ENCODE measurements around the gene PAK5.

DNA sequence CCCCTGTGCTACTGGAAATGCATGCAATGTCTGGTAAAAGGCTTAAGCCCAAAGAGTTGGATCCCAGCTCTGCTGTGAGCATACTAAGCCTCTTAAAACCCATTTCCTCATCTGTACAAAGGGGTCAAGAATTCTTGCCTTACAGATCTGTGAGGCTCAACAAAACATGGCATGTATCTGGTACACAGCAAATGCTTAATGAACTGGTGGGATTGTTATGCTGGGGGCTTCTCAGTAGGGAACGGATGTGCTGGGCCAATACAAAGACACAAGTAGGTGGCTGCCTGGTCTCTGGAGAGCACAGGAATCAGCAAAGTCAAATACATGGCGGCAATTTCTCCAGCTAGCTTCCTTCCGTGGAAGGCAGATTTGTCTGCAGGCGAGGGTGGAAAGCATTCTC lies 262.2 kb downstream of the PAK5 start:
- TF ChIP-seq, protein P1, sequence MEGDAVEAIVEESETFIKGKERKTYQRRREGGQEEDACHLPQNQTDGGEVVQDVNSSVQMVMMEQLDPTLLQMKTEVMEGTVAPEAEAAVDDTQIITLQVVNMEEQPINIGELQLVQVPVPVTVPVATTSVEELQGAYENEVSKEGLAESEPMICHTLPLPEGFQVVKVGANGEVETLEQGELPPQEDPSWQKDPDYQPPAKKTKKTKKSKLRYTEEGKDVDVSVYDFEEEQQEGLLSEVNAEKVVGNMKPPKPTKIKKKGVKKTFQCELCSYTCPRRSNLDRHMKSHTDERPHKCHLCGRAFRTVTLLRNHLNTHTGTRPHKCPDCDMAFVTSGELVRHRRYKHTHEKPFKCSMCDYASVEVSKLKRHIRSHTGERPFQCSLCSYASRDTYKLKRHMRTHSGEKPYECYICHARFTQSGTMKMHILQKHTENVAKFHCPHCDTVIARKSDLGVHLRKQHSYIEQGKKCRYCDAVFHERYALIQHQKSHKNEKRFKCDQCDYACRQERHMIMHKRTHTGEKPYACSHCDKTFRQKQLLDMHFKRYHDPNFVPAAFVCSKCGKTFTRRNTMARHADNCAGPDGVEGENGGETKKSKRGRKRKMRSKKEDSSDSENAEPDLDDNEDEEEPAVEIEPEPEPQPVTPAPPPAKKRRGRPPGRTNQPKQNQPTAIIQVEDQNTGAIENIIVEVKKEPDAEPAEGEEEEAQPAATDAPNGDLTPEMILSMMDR (IDR thresholded peaks at IDR 0.05; ENCODE audit: low read depth, low read length, missing input control): no peak
- TF ChIP-seq, protein P2, sequence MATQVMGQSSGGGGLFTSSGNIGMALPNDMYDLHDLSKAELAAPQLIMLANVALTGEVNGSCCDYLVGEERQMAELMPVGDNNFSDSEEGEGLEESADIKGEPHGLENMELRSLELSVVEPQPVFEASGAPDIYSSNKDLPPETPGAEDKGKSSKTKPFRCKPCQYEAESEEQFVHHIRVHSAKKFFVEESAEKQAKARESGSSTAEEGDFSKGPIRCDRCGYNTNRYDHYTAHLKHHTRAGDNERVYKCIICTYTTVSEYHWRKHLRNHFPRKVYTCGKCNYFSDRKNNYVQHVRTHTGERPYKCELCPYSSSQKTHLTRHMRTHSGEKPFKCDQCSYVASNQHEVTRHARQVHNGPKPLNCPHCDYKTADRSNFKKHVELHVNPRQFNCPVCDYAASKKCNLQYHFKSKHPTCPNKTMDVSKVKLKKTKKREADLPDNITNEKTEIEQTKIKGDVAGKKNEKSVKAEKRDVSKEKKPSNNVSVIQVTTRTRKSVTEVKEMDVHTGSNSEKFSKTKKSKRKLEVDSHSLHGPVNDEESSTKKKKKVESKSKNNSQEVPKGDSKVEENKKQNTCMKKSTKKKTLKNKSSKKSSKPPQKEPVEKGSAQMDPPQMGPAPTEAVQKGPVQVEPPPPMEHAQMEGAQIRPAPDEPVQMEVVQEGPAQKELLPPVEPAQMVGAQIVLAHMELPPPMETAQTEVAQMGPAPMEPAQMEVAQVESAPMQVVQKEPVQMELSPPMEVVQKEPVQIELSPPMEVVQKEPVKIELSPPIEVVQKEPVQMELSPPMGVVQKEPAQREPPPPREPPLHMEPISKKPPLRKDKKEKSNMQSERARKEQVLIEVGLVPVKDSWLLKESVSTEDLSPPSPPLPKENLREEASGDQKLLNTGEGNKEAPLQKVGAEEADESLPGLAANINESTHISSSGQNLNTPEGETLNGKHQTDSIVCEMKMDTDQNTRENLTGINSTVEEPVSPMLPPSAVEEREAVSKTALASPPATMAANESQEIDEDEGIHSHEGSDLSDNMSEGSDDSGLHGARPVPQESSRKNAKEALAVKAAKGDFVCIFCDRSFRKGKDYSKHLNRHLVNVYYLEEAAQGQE (IDR thresholded peaks at IDR 0.05): no peak
- TF ChIP-seq RAD21 (IDR thresholded peaks at IDR 0.05) (no peak), YY1 (IDR thresholded peaks at IDR 0.05) (no peak)
- TF ChIP-seq, protein P3, sequence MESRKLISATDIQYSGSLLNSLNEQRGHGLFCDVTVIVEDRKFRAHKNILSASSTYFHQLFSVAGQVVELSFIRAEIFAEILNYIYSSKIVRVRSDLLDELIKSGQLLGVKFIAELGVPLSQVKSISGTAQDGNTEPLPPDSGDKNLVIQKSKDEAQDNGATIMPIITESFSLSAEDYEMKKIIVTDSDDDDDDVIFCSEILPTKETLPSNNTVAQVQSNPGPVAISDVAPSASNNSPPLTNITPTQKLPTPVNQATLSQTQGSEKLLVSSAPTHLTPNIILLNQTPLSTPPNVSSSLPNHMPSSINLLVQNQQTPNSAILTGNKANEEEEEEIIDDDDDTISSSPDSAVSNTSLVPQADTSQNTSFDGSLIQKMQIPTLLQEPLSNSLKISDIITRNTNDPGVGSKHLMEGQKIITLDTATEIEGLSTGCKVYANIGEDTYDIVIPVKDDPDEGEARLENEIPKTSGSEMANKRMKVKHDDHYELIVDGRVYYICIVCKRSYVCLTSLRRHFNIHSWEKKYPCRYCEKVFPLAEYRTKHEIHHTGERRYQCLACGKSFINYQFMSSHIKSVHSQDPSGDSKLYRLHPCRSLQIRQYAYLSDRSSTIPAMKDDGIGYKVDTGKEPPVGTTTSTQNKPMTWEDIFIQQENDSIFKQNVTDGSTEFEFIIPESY (IDR thresholded peaks at IDR 0.05): no peak
